ENCODE measurements around the gene B4GALNT2.

The B4GALNT2 gene

GRCh38 chr17:49151996-49152395 is 19.4 kb downstream of the B4GALNT2 start:
- no peak for TF ChIP-seq SIN3A (IDR thresholded peaks at IDR 0.05; ENCODE audit: borderline replicate concordance, insufficient read depth, low read length)
- no peak for TF ChIP-seq POLR2AphosphoS5 (IDR thresholded peaks at IDR 0.05; ENCODE audit: low read depth, low read length)
- TF ChIP-seq TAF1 (IDR thresholded peaks at IDR 0.05; ENCODE audit: borderline replicate concordance, insufficient read depth, low read length): no peak
- TF ChIP-seq FOXP2 (optimal IDR thresholded peaks at IDR 0.05; ENCODE audit: borderline replicate concordance, extremely low read depth, extremely low read length, insufficient read depth): no peak
- TF ChIP-seq REST (IDR thresholded peaks at IDR 0.05; ENCODE audit: insufficient read depth in 1 of 2, low read depth in 2 of 2, low read length in 2 of 2): no peak

GRCh38 chr17:49156256-49156655 is 23.7 kb downstream of the B4GALNT2 start:
- TF ChIP-seq SIN3A (IDR thresholded peaks at IDR 0.05; ENCODE audit: borderline replicate concordance, insufficient read depth, low read length) (no peak), REST (IDR thresholded peaks at IDR 0.05; ENCODE audit: insufficient read depth in 1 of 2, low read depth in 2 of 2, low read length in 2 of 2) (no peak), FOXP2 (optimal IDR thresholded peaks at IDR 0.05; ENCODE audit: borderline replicate concordance, extremely low read depth, extremely low read length, insufficient read depth) (no peak), TAF1 (IDR thresholded peaks at IDR 0.05; ENCODE audit: borderline replicate concordance, insufficient read depth, low read length) (no peak), POLR2AphosphoS5 (IDR thresholded peaks at IDR 0.05; ENCODE audit: low read depth, low read length) (no peak)

GRCh38 chr17:49157784-49158183 is 25.2 kb downstream of the B4GALNT2 start:
- TF ChIP-seq REST (IDR thresholded peaks at IDR 0.05; ENCODE audit: insufficient read depth in 1 of 2, low read depth in 2 of 2, low read length in 2 of 2) (no peak), SIN3A (IDR thresholded peaks at IDR 0.05; ENCODE audit: borderline replicate concordance, insufficient read depth, low read length) (no peak), FOXP2 (optimal IDR thresholded peaks at IDR 0.05; ENCODE audit: borderline replicate concordance, extremely low read depth, extremely low read length, insufficient read depth) (no peak), TAF1 (IDR thresholded peaks at IDR 0.05; ENCODE audit: borderline replicate concordance, insufficient read depth, low read length) (no peak), POLR2AphosphoS5 (IDR thresholded peaks at IDR 0.05; ENCODE audit: low read depth, low read length) (no peak)

GRCh38 chr17:49162866-49163265 is 30.3 kb downstream of the B4GALNT2 start:
- TF ChIP-seq SIN3A (IDR thresholded peaks at IDR 0.05; ENCODE audit: borderline replicate concordance, insufficient read depth, low read length): no peak

GRCh38 chr17:49165143-49165542 is 32.6 kb downstream of the B4GALNT2 start:
- TF ChIP-seq POLR2AphosphoS5 (IDR thresholded peaks at IDR 0.05; ENCODE audit: low read depth, low read length): no peak
- TF ChIP-seq TAF1 (IDR thresholded peaks at IDR 0.05; ENCODE audit: borderline replicate concordance, insufficient read depth, low read length): no peak
- no peak for TF ChIP-seq FOXP2 (optimal IDR thresholded peaks at IDR 0.05; ENCODE audit: borderline replicate concordance, extremely low read depth, extremely low read length, insufficient read depth)
- TF ChIP-seq SIN3A (IDR thresholded peaks at IDR 0.05; ENCODE audit: borderline replicate concordance, insufficient read depth, low read length): no peak
- TF ChIP-seq REST (IDR thresholded peaks at IDR 0.05; ENCODE audit: insufficient read depth in 1 of 2, low read depth in 2 of 2, low read length in 2 of 2): no peak

Data from PFSK-1 (cell line).